Esophagus squamous epithelium (tissue), 4 donors: Measurements from ENCODE around the gene ETFB.

Experiments
- CTCF ChIP-seq, 6 experiments: fragments of 450-650 bp in 4 of 6; fragments of 200-600 bp in 2 of 6; sonication (generic) in 2 of 6; IDR thresholded peaks; one replicate each; pipeline ENCODE4 v1.5.1; 2016 to 2019; ENCODE audit warnings: antibody characterized with exemption in 6 of 6, mild to moderate bottlenecking in 4 of 6, moderate library complexity in 4 of 6
- POLR2A ChIP-seq, 4 donors: fragments of 450-650 bp; IDR thresholded peaks; one replicate each; pipeline ENCODE4 v1.6.1; 2017; ENCODE audit warnings: antibody characterized with exemption in 4 of 4, mild to moderate bottlenecking in 4 of 4, moderate library complexity in 3 of 4

- TF ChIP-seq POLR2A (IDR thresholded peaks at IDR 0.05) (no peak), CTCF (IDR thresholded peaks at IDR 0.05) (no peak)
Measured at GRCh38 chr19:51377422-51377821, 11.2 kb upstream of the ETFB start.
